ENCODE results near the gene ATP11B. TPM values are rescaled to one million over a fixed set of nuclear protein-coding genes. Genes with fewer than 3 reads are reported as not detected.

Gene ATP11B
- total RNA-seq, 2 donors from 2014 or later = 68.8 to 68.9 TPM

DNA sequence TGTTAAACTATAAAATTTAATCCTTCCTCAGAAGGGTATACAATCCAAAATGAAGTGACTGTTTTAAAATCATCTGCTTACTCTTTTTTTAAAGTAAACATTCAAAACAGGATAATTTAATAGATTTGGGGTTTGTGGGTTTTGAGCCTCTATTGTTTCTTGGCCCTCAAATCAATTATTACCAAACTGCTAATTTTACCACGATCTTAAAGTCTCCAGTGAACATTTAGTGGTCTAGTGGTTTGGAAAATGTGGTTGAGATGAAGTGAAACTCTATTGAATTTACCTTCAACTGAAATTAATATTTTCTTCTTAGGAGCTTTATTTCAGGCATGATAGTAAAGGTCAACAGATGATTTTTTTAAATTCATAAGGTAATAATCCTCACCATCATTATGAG is 11.2 kb upstream of the ATP11B start:
- Histone ChIP-seq H3K4me1 (ENCODE audit: control insufficient read depth in 1 of 2, low read depth in 2 of 2) (peaks cover 0 to 3% of the 10 kb centered on the region in 2 donors), H3K9me3 (no peaks in the 10 kb centered on the region), H3K4me3 (no peak overlapping the region), H3K36me3 (no peaks in the 10 kb centered on the region), H3K27me3 (replicated peaks; ENCODE audit: insufficient read depth) (no peaks in the 10 kb centered on the region), H3K27ac (no peak overlapping the region)
- DNase-seq (ENCODE audit: low spot score) (no peak), ATAC-seq (ENCODE audit: insufficient number of reproducible peaks, low FRiP score, low read depth) (no peak)
- TF ChIP-seq, protein P1, sequence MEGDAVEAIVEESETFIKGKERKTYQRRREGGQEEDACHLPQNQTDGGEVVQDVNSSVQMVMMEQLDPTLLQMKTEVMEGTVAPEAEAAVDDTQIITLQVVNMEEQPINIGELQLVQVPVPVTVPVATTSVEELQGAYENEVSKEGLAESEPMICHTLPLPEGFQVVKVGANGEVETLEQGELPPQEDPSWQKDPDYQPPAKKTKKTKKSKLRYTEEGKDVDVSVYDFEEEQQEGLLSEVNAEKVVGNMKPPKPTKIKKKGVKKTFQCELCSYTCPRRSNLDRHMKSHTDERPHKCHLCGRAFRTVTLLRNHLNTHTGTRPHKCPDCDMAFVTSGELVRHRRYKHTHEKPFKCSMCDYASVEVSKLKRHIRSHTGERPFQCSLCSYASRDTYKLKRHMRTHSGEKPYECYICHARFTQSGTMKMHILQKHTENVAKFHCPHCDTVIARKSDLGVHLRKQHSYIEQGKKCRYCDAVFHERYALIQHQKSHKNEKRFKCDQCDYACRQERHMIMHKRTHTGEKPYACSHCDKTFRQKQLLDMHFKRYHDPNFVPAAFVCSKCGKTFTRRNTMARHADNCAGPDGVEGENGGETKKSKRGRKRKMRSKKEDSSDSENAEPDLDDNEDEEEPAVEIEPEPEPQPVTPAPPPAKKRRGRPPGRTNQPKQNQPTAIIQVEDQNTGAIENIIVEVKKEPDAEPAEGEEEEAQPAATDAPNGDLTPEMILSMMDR (IDR thresholded peaks at IDR 0.05) = no peak

DNA sequence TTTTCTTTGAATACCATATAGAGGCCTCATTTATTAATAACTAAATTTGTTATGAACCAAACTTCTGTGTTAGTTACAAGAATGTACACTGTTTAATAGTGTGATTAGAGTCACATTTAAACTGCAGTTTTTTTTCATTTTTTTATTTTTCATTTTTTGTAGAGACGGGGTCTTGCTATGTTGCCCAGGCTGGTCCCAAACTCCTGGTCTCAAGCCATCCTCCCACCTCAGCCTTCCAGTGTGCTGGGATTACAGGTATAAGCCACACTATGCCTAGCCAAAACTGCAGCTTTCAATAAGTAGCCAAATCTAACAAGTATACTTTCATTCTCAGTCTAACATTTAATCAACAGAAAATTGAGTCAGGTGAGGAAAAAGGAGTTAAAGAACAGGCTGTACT is 10.2 kb upstream of the ATP11B start:
- Histone ChIP-seq H3K4me1 (ENCODE audit: control insufficient read depth in 1 of 2, low read depth in 2 of 2) (peaks cover 0 to 3% of the 10 kb centered on the region in 2 donors), H3K27me3 (replicated peaks; ENCODE audit: insufficient read depth) (no peaks in the 10 kb centered on the region), H3K36me3 (no peaks in the 10 kb centered on the region), H3K27ac (no peak overlapping the region), H3K9me3 (no peaks in the 10 kb centered on the region), H3K4me3 (no peak overlapping the region)
- TF ChIP-seq, protein P1 (IDR thresholded peaks at IDR 0.05) = no peak
- ATAC-seq (ENCODE audit: insufficient number of reproducible peaks, low FRiP score, low read depth) = no peak
- no peak for DNase-seq (ENCODE audit: low spot score)

DNA sequence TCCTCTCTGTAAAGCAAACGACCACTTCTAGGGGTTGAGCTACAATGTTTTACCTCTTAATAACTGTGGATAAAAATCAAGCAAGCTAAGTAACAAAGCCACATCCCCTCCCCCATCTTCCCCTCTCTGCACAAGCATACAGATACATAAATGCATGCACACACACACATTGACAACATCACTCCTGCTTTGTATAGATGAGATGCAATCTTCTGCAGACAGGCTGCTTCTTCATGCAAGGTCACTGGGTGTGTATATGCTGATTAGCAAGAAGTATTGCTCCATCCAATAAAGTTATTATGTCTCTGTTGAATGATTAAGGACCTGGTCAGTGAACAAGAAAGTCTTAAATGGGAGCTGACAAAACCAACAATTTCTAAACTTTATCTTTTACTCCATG is 8.8 kb upstream of the ATP11B start:
- DNase-seq (ENCODE audit: low spot score) (no peak), ATAC-seq (ENCODE audit: insufficient number of reproducible peaks, low FRiP score, low read depth) (no peak)
- TF ChIP-seq, protein P1 (IDR thresholded peaks at IDR 0.05) = no peak

GRCh38 chr3:182785142-182785541 is 8.2 kb upstream of the ATP11B start:
- ATAC-seq (ENCODE audit: insufficient number of reproducible peaks, low FRiP score, low read depth) = no peak
- H3K36me3 ChIP-seq = no peaks in the 10 kb centered on the region
- H3K27me3 ChIP-seq (replicated peaks; ENCODE audit: insufficient read depth) = no peaks in the 10 kb centered on the region
- H3K4me1 ChIP-seq (ENCODE audit: control insufficient read depth in 1 of 2, low read depth in 2 of 2) = peaks cover 0 to 3% of the 10 kb centered on the region in 2 donors
- H3K27ac ChIP-seq = no peak overlapping the region
- TF ChIP-seq, protein P1 (IDR thresholded peaks at IDR 0.05) = no peak
- H3K4me3 ChIP-seq = no peak overlapping the region
- no peak for DNase-seq (ENCODE audit: low spot score)
- H3K9me3 ChIP-seq = no peaks in the 10 kb centered on the region

More for the DNA sequence above, 8.8 kb upstream of the ATP11B start:
- H3K27me3 ChIP-seq (replicated peaks; ENCODE audit: insufficient read depth) = no peaks in the 10 kb centered on the region
- no peaks in the 10 kb centered on the region for H3K36me3 ChIP-seq
- no peak overlapping the region for H3K4me3 ChIP-seq
- no peak overlapping the region for H3K27ac ChIP-seq
- H3K9me3 ChIP-seq = no peaks in the 10 kb centered on the region
- peaks cover 0 to 3% of the 10 kb centered on the region in 2 donors for H3K4me1 ChIP-seq (ENCODE audit: control insufficient read depth in 1 of 2, low read depth in 2 of 2)

GRCh38 chr3:182785756-182786155 is 7.5 kb upstream of the ATP11B start:
- no peaks in the 10 kb centered on the region for H3K36me3 ChIP-seq
- H3K27me3 ChIP-seq (replicated peaks; ENCODE audit: insufficient read depth) = no peaks in the 10 kb centered on the region
- H3K27ac ChIP-seq = no peak overlapping the region
- TF ChIP-seq, protein P1 (IDR thresholded peaks at IDR 0.05) = no peak
- ATAC-seq (ENCODE audit: insufficient number of reproducible peaks, low FRiP score, low read depth) (no peak), DNase-seq (ENCODE audit: low spot score) (no peak)
- H3K4me1 ChIP-seq (ENCODE audit: control insufficient read depth in 1 of 2, low read depth in 2 of 2) = peaks cover 0 to 3% of the 10 kb centered on the region in 2 donors
- H3K9me3 ChIP-seq = no peaks in the 10 kb centered on the region
- no peak overlapping the region for H3K4me3 ChIP-seq

Data from thoracic aorta (tissue), 2 donors.